ENCODE data around the gene MYLK2.

The MYLK2 gene

DNA sequence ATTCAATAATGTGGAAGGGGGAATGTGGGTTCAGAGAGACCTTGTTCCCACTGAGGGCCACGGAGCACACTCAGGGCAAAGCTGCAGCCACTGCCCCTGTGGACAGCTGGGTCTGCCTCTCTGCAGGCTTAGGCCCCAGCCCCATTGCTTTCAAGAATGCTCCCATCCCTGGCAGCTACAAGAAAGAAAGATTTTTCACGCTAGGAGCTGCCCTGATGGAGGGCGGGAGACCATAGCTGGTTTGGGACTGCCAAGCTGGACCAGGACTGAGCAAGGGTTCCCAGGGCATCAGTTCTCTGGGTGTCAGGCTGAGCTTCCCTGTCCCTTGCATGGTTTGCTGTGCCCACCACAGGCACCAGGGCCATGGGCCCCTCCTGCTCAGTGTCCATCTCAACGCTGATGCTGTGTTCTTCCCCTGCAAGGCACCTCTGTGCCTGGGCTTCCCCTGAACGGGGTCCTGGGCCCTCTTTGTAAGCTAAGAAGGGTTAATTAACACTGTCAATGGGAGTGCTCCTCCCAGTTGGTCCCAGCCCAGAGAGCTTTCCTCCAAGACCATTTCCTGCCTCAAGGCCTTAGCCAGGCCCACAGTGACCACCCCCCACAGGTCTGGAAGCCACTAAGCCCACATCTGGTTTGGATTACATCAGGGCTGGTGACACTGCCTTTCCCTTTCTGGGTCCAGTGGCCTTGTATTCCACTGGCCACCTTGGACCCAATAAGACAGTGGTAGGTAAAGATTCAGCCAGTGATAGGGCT lies 17.9 kb downstream of the MYLK2 start:
- DNase-seq, result no peak

DNA sequence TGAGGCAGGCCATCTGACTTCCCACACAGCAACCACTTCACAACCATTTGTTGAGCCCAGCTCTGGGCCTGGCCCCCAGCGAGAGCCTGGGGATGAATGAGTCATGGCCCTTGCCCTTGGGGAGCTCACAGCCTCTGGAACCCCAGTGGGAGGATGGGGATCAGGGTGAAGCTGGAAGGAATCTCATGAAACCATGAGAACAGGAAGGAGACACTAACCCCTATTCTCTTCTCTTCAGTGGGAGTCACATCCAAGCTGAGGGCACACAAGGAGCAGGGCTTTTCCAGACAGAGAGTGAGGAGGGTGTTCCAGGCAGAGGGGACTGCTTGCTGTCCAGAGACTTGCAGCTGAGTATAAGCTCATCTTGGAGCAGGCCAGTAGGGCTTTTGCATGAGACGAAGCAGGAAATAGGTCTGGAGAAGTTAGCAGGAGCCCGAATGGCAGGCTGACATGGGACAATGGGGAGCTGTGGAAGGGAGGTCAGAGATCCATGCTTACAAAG lies 18.8 kb downstream of the MYLK2 start:
- DNase-seq, result no peak

DNA sequence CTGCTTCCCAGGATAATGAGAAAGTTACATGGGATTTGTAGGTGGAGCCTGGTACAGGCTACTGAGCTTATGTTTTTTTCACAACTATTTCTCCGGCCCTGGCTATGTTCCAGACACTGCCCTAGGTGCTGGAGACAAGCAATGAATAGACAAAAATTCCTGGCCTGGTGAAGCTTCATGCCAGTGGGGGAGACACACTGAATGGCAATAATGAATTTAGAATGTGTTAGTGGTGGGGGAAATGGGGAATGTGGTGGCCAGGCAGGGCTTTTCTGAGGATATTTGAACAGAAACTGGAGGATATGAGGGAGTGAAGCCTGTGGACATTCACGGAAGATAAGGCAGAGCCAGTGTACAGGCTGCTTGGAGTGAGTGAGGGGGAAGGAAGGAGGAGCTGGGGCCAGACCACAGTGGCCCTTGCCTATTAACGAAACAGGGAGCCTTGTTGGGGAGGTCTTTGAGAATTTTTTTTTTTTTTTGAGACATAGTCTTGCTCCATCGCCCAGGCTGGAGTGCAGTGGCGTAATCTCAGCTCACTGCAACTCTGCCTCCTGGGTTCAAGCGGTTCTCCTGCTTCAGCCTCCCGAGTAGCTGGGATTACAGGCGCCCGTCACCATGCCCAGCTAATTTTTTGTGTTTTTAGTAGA lies 19.6 kb downstream of the MYLK2 start:
- DNase-seq, result no peak

DNA sequence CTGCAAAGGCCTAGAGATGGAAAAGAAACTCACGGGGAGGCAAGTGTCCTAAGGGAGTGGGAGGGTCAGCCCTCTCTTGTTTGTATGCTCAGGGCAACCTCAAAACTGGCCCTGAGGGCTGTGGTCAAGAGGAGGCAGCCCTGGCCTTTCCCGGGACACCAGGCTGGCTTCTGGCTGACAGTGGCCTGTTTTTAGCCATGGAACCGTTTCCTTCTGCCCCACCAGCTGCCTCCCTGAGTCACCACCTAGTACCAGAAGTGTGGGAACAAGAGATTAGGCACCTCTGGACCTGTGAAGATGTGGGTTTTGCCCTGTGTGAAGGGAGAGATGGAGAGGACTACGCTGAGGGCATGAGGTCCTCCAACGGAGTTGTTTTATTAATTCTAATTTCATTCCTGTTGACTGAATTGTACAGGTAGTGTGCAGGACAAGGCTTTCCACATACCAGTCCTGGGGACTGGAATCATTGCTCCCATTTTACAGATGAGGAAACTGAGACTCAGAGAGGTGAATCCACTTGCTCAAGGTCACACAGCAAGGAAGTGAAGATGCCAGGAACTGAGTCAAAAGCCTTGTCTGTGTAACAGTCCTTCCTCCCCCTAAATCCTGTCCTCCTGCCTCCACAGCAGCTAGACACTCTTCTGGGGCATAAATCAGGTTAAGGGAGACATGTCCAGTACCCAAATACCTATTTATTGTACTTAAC lies 20.8 kb downstream of the MYLK2 start:
- DNase-seq, result no peak

DNA sequence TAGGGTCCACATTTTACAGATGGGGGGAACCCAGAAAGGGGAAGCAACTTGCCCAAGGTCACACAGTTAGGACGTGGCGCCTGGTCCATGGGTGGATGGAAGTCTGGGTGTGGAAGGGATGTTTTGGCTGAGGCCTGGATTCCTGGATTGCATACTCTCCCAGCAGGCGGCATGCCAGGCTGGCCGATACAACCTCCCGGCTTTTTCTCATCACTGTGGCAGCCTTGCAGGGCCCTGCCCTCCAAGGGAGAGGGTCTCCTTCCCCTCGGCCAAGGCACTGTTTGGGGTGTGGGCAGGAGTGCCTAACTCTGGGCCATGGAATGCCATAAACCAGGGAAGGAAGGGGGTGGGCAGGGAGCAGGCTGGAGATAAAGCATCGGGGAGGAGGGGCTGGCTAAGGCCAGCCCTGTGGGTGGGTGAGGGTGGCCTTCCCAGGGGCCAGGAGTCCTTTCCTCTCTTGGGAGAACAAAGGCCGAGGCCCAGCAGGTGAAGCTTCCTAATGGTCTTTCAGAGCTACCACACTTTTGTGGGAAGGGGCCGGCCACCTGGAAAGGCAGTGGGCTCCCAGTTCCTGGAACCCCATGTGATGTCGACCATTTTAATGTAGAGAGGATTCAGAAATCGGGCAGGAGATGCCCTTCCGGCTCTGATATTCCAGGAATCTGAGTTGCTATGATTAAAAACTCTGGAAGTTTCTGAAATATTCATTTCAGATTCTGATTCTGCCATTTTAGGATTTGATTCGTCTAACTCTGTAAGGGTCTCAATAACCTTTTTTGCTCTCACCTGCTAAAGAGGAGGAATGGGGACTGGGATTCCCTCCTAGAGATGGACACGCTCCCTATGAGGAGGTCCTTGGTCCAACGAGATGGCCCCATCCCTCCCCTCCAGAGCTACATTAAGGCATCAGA lies 22.0 kb downstream of the MYLK2 start:
- DNase-seq, result no peak

DNA sequence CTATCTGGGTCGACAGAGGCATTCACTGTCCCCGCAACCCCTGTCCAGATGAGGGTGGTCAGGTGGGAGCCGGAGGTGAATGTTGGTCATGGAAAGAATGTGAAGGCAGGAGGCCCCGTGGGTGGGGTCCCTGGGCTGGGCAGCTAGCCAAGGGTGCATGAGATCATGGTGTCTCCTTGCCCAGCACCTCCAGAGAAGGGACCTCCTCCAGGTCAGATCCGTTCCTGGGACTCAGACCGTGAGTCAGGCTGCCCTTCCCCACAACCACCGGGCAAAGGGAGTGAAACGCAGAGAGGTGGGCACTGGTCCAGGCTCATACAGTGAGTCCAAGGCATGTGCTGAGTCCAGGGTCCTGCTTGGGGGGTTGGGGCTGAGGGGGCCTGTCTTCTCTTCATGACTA lies 22.8 kb downstream of the MYLK2 start:
- DNase-seq, result no peak

DNA sequence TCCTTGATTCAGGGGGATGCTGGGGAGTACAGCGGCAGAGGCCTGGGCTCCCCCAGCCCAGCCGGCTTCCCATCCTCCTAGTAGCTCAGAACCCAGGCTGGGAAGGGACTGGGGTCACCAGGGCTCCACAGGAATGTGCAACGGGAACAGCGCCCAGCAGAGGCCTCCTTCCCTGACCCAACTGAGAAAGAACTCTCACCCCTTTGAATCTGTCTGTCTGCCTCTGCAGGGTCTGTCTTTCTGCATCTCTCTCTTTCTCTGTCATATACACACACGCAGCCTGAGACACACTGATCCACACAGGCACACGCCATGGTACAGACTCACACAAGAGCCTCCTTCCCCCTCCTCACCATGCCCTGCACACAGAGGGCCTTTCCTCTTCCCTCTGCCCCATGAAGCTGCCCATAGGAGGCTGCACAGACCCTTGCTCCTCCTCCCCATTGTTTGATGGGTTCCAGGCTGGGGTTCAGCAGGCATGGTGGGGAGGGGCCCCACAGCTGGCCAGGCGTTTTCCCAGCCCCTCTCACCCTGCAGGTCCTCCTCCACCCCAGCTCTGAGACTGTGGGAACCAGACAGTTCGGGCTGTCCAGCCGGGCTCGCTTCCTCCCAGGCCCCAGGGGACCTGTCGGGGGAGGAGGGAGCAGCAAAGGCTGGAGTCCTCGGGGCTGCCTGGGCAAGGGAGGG lies 23.5 kb downstream of the MYLK2 start:
- no peak for DNase-seq

DNA sequence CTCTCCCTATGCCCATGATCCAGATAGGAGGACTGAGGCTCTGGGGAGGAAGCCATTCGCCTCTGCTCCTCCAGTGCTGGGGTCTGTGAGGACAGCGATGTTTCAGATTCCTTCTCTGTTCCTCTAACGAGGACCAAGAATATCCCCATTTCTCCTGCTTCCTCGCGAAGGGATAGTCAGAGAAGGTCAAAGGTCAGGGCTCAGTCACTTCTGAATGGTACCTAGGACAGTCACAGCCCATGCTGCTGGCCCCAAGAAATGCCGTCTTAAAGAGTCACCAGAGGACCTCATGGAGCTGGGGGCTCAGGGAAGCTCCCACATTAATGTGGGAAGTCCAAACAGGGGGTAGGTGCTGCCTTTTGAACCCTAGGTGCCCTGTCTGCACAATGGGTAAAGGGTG lies 24.1 kb downstream of the MYLK2 start:
- DNase-seq, result no peak

DNA sequence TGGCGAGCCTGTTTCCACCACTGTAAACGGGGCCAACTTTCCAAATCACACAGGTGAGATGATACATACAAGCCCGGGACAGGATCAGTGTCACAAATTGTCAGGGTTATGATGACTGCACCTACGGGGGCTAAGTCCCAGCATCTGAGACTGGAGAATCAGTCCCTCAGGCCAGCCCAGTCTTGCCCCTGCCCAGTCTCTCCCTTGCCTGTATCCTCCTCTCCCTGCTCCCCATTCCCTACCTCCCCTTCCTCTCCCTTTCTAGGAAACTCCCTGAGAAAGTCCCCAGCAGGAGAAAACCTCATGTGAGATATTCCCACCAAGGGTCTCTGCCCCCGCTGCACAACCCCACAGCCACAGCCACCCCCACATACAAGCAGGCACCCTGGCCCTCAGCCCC lies 24.7 kb downstream of the MYLK2 start:
- no peak for DNase-seq

DNA sequence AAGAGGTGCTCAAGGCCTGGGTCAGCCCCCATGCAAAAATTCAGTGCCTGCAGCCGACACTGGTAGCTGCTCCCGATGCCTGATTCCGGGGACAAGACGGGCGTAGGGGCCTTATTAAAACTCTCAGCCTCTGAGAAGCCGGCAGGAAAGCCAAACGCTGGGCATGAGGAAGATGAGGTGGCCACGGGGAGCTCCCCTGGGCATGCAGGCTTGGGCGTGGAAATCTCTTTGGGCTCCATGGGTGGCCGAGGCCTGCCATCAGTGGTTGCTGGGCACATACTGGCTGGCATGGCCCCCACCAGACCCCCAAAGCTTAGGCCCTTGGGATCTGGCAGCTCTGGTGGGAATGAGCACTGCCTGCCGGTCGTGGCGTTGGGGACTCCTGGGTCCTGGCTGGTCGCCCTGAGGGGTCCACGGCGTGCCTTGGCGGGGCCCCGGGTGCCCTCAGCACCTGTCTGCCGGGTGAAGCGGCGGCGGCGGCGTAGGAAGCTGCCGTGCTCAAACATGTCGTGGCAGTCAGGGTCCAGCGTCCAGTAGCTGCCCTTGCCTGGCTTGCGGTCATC lies 25.7 kb downstream of the MYLK2 start:
- DNase-seq, result no peak

DNA sequence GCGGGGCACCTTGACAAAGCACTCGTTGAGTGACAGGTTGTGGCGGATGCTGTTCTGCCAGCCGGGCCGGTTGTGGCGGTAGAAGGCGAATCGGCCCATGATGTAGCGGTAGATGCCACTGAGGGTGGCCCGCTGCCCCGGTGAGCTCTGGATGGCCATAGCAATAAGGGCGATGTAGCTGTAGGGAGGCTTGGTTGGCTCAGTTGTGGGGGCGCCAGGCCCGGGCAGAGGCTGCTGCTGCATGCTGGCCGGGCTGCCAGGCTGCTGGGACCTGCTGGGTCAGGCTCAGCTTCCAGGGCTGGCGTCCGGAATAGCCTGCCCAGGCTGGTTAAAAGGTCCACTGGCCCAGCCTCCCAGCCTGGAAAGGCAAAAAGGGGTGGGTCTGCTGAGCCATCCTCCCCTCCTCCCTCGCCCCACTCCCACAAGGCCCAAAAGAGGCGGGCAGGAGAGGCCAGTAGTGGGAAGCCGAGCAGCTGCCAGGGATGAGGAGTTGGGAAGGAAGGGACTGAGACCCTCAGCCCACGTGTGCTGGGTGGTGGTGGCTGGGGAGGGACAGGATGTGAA lies 26.2 kb downstream of the MYLK2 start, which contains the start of gene FOXS1:
Gene FOXS1, minus strand, starts transcription at position 305 of the 564 bp plus-strand sequence. Its CDS starts 62 bp downstream, at position 243.
- no peak for DNase-seq

DNA sequence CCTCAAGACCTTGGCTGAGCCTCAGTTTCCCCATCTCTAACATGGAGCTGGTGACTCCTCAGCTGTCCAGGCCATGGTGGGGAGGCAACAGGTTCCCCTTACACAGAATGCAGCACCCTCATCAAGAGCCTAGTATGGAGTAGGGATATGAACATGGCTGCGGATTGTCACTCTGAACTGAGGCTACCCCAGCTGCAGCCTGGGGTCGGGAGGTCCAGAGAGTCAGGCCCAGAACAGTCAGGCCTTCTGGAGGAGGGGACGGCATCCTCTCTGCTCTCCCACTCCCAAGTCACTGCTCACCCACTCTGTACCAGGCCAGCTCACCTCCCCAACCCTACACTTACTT lies 27.6 kb downstream of the MYLK2 start:
- DNase-seq, result no peak

DNA sequence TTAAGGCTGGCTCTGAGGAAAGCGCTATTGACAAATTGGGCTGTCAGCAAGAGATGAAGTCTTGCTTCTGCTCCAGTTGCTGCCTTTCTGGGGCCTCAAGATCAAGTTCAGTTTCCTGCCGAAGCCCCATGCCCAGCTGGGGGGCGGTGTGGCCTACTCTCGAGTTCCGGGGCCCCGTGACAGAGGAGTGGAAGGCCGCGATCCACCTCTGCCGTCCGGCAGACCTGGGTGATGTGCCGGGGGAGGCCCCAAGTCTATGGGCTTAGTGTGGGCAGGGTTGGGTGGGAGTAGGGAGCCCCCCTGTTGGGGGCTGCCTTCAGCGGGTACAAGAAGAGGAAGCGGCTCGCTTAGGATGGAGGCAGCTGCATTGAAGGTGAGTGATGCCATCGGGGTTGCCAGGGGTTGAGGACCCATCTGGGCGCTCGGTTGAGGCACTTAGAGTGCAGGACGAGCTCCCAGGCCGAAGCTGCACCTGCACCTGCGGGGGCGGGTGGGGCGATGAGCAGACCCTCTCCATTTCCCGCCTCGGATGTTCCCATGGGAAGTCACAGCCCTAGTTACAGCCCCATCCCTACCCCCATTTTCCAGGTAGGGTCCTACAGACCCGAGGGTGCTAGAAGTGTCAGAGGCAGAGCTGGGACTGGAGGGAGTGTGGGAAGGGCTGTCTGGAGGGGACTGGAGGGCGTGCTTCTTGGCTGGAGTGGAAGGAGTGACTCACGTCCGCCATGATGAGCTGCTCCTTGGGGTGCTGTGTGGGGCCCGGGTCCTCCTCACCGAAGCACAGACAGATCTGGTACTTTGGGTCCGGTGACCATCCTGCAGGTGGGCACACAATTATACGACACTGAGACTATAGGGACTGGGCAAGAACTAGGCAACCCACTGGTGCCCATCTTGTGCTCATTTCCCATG lies 29.2 kb downstream of the MYLK2 start:
- DNase-seq, result no peak

DNA sequence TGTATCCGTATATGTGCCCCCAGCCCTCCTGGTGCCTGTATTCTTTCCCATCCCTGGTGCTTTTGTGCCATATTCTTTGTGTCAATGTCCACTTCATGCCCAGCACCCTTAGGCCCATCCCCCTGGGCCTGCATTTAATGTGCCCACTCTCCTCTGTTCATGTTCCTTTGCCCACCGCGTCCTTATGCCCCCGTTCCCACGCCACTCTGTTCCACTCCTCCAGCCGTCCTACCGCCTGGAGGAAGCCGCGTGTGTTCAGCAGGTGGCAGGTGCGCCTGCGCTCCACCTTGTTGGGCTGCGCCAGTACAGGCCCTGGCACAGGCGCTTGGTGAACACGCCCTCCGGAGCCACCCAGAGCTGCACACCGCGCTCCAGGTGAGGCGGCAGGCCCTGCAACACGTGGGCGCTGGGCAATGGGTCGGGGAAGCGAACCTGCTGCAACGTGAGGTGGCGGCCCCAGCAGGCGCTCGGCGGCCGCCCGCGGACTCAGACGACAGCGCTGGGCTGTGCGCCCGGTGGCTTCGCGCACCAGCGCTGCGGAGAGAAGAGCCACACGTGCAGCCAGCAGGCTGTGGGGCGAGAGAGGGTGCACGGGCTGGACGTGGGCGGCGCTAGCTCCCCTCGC lies 30.3 kb downstream of the MYLK2 start:
- DNase-seq, result no peak

DNA sequence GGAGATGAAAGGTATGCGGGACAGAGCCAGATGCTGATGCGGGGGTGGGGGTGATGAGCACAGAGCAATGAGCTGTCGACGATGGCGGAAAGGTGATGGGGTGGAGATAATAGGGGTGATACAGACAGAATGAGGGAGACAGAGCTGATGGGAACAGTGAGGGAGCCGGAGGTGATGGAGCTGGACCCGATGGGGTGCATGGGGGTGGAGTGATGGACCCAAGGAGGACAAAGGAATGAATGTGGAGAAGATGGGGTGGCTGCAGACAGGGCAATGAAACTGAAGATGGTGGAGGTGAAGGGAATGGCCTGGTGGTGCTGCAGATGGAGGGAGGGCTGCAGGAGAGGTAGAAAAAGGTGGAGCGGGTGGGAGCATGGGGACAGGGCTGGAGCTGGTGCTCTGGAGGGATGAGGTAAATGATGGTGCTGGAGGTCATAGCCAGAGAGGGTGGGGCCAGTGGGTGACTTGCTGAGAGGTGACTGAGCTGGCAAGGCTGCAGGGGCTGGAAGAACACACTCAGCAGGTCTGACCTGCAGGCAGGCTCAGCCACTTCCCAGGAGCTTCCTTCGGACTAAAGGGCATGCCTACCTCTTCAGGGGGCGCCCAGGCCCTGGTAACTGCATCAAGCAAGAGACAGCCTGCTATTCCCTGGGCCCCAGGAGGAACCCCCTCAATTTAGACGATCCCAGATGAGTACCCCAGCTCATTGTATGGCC lies 32.2 kb downstream of the MYLK2 start:
- DNase-seq, result no peak

DNA sequence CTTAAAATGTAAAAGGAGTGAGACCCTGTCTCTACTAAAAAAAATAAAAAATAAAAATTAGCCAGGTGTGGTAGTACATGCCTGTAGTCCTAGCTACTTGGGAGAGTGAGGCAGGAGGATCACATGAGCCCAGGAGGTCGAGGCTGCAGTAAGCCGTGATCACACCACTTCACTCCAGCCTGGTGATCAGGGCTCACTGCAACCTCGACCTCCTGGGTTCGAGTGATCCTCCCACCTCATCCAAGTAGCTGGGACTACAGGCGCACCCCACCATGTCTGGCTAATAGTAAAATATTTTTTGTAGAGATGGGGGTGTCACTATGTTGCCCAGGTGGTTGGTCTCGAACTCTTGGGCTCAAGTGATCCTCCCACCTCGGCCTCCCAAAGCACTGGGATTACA lies 34.3 kb downstream of the MYLK2 start:
- DNase-seq, result no peak

DNA sequence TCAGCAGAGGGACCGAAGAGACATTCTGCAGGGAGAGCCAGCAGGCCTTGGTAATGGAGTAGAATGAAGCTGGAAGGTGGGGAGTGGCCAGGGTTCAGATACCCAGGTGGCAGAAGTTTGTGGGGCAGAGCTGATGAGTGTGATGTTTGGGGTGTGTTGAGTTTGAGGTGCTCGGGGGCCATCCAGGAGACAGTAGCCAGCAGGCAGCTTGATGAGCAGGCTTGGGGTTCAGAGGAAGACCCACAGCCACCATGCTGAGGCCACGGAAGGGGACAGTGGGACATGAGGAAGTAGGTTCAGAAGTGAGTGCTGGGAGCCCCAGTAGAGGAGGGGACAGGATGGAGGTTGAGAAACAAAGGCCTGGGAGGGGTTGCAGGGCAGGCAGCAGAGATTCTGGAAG lies 37.4 kb downstream of the MYLK2 start:
- no peak for DNase-seq

DNA sequence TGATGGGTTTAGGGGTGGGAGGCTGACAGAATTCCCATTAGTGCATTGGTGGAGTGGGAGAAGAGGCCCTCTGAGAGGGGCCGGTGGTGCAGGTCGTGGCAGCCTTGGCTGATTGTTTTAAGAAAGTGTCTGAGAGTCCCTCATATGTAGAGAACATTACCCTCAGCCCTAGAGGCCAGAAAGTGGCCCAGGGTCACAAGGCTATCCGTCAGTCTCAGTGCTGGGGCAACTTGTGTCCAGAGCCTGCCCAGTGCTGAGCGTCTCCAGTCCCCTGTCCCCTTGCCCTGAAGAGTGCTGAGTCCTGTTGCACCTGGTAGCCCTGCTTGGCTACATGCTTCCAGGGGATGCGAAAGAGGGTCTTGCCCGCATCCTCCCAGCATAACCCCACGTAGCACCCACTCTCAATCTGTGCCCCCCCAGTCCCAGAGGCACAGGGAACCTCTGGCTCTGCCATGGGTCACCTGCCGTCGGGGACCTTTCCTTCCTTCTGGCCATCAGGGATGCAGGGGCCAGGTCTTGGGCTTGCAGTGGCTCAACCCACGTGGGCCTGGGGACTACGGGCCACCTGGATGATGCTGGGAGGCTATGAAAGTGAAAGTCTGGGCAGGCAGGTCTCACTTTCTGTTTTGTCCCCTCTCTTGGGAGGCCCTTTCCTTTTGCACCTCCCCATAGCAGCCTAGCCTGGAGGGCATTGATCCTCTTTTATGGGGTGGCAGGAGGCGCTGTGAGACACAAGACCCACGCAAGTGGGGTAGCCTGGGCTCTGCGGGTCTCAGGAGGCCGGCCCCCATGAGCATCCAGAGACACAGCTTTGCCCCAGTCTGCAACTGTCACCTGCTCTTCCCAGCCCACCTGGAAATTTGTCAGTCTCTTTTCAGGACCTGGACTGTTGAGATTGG lies 39.0 kb downstream of the MYLK2 start:
- no peak for DNase-seq
